Activated CD4-positive, alpha-beta T cell treated with anti-CD3 and anti-CD28 coated beads for 1 hour (primary cell): ENCODE results near the gene METTL26.
"Not testable (repeated sequence)": the region's sequence is repeated elsewhere in the genome, so short reads cannot be mapped to it uniquely, and the experiment has no call there.

Experiments used
- DNase-seq: peaks from one replicate; pipeline ENCODE4 v3.0.0-alpha.2; 2020

METTL26 gene

DNA sequence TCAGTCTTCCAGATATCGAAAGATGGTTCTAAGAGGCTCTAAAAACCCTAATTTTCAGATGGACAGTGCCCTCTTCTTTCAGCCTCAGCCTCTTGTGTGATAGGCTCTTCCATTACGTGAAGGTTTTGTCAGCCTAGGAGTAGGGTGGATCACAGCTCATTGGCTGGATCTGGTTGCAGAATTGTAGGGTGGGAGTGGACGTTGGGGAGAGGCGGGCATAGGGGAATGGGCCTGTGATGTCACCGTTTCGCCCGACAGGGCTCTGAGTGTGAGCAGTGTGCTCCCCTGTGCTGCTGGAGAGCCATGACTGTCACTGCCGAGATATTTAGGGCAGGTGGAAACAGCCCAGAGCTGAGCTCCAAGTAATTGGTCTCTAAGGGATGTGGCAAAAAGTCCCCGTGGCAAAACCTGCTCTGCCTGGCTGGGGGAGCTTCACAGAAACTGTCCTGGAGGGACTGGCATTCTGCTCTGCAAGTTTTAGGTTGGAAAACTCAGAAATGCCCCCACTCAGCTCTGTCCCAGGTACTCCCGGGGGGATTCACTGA, 11.5 kb downstream of the METTL26 start:
- no peak for DNase-seq

DNA sequence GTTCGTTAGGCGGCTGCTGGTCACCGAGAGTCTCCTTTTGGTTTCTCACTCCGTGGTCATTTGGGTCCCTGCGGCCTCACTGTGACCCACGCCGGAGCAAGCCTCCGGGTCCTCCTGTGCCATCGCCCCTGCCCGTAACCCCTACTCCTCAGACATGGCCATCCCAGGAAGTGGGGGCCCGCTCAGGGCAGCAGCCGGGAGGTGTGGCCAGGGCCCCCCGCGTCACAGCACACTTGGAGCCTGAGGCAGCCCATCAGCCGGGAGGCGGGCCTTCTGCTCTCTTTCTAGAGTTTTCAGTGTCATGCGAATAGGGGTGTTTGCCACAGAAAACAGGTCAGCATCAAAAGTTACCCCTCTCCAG, 13.2 kb downstream of the METTL26 start:
- no peak for DNase-seq

DNA sequence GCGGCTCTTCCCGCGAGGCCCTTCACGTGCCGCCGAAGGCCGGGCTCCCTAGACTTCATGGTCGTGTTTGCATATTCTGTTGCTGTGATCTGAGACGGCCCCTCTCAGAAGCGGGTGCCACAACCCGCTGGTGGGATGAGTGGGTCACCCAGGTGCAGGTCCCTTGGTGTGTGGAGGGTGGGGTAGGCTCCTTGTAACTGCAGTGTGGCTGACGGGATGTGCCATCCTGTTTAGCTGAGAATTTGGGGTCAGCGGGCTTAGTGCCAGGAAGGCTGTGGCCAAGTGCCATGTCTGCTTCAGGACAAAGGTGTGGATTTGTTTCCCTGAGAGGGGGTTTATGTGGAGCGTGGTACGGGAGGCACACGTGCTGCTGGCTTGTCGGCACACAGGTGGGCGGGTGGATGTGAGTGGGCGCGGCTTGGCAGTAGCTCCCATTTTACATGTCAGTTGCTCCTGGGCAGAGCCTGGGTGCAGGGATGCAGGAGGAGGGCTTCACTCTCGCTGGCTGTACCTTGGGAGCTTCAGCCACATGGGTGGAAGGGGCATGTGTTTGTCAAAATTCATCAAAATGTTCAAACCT, 14.5 kb downstream of the METTL26 start:
- no peak for DNase-seq

DNA sequence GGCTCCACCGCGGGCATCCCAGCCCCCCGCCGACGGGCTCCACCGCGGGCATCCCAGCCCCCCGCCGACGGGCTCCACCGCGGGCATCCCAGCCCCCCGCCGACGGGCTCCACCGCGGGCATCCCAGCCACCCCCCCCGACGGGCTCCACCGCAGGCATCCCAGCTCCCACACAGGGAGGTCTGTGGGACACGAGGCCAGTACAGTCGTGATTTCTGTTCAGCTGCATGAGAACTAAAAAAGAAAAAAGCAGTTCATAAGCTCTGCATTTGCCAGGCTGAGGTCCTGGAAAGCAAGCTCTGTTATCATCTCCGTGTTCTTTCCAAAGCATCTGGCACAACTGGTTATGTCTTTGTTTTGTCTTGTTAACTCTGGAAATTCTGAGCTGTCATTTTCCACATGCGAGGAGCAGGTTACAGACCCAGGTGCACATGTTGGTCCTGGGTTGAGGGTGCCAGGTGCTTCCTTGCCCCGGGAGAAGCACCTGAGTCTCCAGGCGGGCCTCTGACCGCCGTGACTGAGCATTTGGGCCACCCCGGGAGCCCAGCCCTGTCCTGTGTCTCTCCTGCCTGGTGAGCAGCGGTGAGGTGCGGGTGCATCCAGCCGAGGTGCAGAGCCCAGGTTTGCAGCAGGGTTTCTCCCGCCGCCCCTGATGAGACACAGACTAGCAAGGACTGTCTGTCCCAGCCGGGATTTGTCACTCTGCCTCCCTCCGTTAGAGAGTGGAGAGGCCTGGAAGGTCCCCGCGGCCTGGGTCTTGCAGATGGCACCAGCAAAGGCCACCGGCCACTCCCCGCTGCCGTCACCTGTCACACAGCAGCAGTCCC, 15.2 kb downstream of the METTL26 start:
- no peak for DNase-seq

GRCh38 chr16:619476-620100, 16.5 kb downstream of the METTL26 start:
- DNase-seq: no peak

- no peak for DNase-seq
Observed at GRCh38 chr16:617855-618254, 18.2 kb downstream of the METTL26 start.

DNA sequence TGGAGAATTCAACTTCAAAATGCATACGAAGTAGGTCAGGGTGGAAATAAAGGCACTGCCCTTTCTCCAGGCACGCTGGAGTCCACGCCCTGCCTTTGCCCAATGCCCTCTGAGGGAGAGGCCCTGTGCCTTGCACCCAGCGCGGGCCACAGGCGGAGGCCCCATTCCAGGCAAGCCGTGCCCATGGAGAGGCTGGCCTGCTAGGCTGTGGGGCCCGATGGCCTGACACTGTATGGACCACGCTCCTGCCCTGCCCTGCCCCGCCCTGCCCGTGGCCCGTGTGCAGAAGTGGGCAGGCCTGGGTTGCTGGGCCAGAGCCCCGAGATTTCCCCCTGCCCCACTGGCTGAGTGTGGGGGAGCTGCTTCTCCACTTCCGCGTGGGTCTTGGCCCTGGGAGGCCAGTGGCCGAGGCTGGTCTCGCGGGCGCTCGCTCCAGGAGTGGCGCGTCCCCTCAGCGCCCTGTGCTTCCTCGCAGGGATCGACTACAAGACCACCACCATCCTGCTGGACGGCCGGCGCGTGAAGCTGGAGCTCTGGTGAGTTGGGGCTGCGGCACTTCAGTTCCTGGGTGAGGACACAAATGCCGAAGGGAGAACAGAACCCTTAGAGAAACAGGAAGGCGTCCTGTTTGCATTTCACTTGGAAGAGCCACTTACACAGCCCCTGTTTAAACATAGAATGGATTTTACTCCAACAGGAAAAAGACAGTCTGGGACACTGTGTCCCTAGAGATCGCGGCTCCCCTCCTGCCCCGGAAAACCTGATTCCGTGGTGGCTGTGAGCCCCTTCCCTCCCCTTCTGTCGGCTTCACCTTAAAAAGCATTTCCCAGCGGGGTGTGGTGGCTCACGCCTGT, 19.1 kb downstream of the METTL26 start:
- DNase-seq: no peak

DNA sequence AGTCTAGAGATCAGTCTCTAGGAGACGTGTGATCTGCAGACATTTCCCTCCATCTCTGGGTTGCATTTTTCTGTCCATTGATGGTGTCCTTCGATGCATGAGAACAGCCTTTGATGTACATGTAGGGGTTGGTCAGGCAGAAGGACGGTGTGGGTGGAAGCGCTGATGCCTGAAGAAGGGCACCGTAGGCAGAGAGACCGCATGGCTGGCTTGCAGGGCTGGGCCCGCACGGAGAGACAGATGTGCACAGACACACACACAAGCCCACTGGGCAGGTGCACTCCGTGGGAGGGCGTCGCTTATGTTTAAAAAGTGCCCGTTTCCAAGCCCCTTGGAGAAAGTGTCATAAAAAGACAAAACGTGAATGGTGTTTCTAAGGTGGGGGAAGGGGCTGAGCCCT, 21.0 kb downstream of the METTL26 start:
- DNase-seq: no peak

DNA sequence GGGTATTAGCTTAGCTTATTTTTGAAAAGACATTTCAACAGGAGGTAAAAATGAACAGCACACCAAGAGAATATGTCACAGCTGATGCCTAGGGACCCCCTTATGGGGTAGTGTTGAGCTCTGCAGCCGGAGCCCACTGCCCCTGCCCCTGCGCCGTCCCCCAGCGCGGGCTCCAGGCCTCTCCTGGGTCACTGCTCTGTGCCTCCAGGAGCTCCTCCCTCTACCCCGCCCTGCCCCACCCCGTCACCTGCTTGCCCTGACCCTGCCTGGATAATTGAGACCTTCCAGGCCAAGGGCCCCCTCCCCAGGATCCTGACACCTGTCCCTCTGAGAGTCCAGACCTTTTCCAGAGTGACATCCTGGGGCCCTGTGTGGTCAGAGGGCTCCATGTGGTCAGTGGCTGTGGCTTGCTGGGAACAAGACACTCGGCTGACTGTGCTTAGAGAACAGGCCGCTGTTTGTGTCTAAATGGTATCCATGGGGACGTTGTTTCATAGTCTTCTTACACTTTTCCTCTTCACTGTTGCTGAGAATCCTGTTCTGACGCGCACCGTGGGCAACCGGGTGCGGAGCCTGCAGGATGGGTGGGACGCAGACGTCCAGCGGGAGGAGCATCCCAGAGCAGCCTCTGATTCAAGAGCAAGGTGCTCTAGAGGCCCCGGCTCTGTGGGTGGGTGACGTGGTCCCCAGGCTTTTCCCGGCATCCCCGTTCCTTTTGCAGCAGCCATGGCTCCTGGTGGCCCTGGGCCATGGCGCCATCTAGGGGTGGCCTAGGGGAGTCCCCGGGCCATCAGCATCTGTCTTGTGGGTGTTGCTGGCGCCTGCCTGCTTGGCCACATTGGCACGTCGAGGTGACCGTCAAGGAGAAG, 25.4 kb downstream of the METTL26 start:
- peak; percentile 34 for DNase-seq

DNA sequence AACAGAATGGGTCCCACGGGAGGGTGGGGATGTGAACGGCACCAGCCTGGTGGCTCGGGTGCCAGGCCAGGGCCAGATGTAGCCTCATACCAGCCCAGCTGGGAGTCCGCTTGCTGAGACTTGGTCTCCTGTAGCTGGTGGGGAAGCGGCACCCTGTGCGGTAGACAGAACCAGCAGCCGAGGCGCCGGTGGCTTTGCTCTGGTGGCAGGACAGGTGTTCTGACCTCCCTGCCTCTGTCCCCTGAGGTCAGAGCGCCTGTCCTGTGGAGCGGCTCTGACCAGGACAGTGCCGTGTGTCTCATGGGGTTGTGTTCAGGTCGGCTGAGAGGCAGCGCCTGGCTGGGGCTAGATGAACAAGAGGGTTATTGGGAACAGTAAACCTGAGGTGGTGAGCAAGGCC, 26.1 kb downstream of the METTL26 start:
- no peak for DNase-seq

GRCh38 chr16:609316-609715, 26.8 kb downstream of the METTL26 start:
- no peak for DNase-seq

DNA sequence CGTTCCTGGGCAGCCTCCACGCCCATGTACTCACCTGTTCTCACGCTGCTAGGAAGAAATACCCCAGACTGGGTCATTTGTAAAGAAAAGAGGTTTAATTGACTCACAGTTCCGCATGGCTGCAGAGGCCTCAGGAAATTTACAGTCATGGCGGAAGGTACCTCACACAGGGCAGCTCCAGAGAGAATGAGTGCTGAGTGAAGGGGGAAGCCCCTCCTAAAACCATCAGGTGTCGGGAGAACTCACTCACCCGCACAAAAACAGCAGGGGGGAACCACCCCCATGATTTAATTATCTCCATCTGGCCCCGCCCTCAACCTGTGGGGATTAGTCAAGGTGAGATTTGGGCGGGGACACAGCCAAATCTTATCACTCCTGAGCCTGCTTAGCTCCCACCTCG, 28.1 kb downstream of the METTL26 start:
- no peak for DNase-seq

DNA sequence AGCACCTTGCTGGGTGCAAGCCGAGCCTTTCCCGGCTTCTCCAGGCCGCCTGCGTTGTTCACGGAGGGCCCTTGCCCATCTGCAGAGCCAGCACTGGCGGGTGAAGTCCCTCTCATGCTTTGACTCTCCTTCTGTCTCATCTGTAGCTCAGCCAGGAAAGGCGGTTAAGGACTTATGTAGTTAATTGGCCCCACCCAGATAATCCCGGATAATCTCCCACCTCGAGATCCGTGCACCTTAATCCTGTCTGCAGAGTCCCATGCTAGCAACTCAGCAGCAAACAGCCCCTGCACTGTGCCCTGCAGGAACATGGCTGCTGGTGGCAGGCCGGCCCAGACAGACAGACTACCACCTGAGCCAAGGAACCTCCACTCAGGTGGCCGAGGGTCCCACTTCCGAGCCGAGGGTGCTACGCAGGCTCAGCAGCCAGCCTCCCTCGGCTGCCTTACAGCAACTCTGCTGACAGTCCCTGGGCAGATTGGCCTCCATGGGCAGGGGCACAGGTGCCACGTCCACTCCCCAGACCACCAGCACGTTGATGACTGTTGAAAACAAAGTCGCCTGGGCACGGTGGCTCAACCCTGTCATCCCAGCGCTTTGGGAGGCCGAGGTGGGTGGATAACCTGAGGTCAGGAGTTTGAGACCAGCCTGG, 29.3 kb downstream of the METTL26 start:
- DNase-seq: no peak

GRCh38 chr16:603933-604332, 32.2 kb downstream of the METTL26 start:
- DNase-seq: no peak

DNA sequence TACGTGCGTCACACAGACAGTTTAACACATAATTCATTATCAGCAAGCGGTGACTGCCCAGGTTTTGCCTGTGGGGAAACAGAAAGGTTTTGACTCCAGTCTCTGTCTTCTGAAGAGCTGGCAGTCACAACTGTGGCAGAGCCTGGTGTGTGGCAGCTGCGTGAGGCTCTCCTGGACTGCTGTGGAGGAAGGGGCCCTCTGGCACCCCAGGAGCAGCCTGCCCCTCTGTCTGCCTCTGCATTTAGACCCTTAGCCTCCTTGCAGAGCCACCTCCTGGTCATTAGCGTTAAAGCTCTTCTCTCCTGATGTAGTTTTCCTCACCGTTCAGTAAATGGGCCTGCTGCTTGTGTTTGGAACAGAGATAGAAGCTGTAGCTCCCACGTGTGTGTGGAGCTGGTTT, 35.3 kb downstream of the METTL26 start:
- no peak for DNase-seq

DNA sequence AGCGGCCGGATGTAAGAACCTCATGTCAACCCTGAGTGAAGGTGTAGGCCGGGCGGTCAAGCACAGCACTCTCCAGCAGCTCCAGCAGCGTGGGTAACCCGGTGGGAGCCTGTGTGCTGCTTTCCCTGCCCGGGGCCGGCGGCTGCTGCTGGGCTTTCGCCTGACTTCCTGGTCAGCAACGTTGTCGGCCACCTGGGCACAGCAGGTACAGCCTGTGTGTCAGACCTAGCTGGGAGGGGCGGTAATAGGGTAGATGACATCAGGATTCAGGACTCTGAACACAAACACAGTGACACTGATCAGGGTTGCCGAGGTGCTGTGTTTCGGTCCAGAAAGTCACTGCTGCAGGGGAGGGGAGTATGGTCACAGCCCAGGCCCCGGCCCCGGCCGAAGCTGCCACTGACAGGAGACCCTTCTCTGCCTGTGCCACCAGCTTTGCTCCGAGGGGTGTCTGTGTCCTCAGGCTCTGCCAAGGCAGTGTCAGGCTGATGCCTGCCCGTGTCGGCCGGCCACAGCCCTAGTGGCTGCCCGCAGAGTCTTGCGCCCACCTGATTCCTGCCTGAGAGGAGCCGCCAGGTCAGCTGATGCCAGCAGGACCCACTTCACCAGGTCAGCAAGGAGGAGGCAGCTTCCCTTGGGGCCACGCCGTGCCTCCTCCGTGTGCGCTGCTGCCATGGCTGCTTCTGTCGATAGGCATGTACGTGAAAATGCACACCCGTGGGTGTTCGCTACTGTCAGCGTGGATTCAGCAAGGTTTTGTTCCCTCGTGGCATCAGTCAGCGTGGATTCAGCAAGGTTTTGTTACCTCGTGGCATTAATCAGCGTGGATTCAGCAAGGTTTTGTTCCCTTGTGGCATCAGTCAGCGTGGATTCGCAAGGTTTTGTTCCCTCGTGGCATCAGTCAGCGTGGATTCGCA, 37.0 kb downstream of the METTL26 start:
- DNase-seq: no peak

- DNase-seq: not testable (repeated sequence)
Observed at GRCh38 chr16:597655-598054, 38.5 kb downstream of the METTL26 start.

GRCh38 chr16:596736-597060, 39.4 kb downstream of the METTL26 start:
- DNase-seq: no peak

GRCh38 chr16:595942-596735, 40.0 kb downstream of the METTL26 start:
- DNase-seq: no peak

- DNase-seq: no peak
Observed at GRCh38 chr16:595094-595528, 41.0 kb downstream of the METTL26 start.
